ENCODE data around the gene SULT1C3. TPM values are rescaled to one million over a fixed set of nuclear protein-coding genes. Genes with fewer than 3 reads are reported as not detected.

The SULT1C3 gene
- total and polyA plus RNA-seq, 2 of the 8 experiments (the other 6 are each of a cell fraction or from before 2014, with no cell fraction given), result not detected

DNA sequence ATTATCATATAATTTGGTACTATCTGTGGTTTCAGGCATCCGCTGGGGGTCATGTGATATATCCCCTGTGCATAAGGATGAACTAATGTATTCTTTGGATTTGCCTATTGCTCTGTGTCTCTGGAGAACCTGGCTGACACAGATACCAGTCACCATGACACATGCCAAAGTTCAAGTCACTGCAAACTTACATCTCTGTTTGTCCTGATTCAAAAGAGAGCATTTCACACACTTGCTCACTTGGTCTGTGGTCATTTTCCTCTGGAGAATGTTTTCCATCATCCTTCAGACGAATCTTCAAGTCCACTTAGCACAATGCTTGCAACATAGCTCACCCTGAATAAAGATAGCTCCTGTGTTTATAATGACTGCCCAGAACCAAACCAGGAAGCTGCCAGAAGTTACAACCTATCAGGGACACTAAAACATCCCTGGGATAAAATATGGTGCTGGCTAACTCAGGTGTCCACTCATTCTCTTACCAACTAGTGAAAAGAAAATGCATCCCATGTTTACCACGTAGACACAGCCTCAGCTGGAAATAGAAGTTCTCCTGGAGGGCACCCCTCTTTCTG, 18.1 kb downstream of the SULT1C3 start:
- Histone ChIP-seq H2BK5ac (ENCODE audit: low read depth, low read length) (no peak overlapping the region), H2BK15ac (ENCODE audit: low read length) (no peak overlapping the region), H3K9ac (replicated peaks in 1 of 4; ENCODE audit: extremely low read depth in 1 of 4, low read depth in 3 of 4, low read length in 3 of 4) (no peak overlapping the region), H3K79me1 (ENCODE audit: low read depth, low read length) (no peaks in the 10 kb centered on the region), H2BK20ac (ENCODE audit: low read length) (no peak overlapping the region), H3K4me2 (ENCODE audit: insufficient read depth in 1 of 2, low read depth in 2 of 2, low read length in 2 of 2) (no peak overlapping the region), H2AFZ (ENCODE audit: low read length) (no peak overlapping the region), H4K91ac (replicated peaks; ENCODE audit: insufficient read length, low read length) (no peak overlapping the region), H3K27ac (ENCODE audit: low read depth, low read length) (no peak overlapping the region), H3K79me2 (ENCODE audit: control insufficient read depth in 1 of 2, insufficient read depth in 2 of 2, low read length in 2 of 2) (no peaks in the 10 kb centered on the region), H3K4ac (replicated peaks; ENCODE audit: insufficient read length, low read depth, low read length) (no peak overlapping the region), H4K5ac (ENCODE audit: insufficient read length, low read depth, low read length) (no peak overlapping the region), H3K56ac (replicated peaks; ENCODE audit: insufficient read length, low read depth, low read length) (no peak overlapping the region), H3K27me3 (replicated peaks in 1 of 4; ENCODE audit: control insufficient read depth in 3 of 4, extremely low read depth in 1 of 4, insufficient read depth in 3 of 4, low read length in 3 of 4) (no peaks in the 10 kb centered on the region), H2BK120ac (replicated peaks; ENCODE audit: low read depth, low read length) (no peak overlapping the region), H2AK5ac (ENCODE audit: low read depth, low read length) (no peak overlapping the region), H3K23ac (ENCODE audit: insufficient read length) (no peak overlapping the region), H3K18ac (ENCODE audit: extremely low read depth, low read length) (no peak overlapping the region), H2BK12ac (ENCODE audit: low read depth, low read length) (no peak overlapping the region), H3K4me3 (ENCODE audit: extremely low read depth in 1 of 4, insufficient read depth in 2 of 4, low read depth in 3 of 4, low read length in 4 of 4) (no peak overlapping the region), H3K36me3 (ENCODE audit: control insufficient read depth in 2 of 4, insufficient read depth in 4 of 4, low read length in 3 of 4) (no peaks in the 10 kb centered on the region), H3K9me3 (ENCODE audit: insufficient read depth in 2 of 2, low read depth in 1 of 2, low read length in 1 of 2) (peaks cover 0 to 6% of the 10 kb centered on the region in 2 experiments; a peak in 2 of 4 replicates), H4K8ac (ENCODE audit: extremely low read depth, insufficient read depth, low read length) (no peak overlapping the region), H3K14ac (ENCODE audit: insufficient read length) (no peak overlapping the region), H4K20me1 (replicated peaks in 1 of 2; ENCODE audit: control insufficient read depth in 1 of 2, insufficient read depth in 2 of 2, low read length in 2 of 2) (no peaks in the 10 kb centered on the region), H3K4me1 (replicated peaks in 1 of 4; ENCODE audit: control insufficient read depth in 3 of 4, insufficient read depth in 4 of 4, low read length in 3 of 4) (no peaks in the 10 kb centered on the region), H3K23me2 (ENCODE audit: low read depth, low read length) (no peaks in the 10 kb centered on the region)
- FAIRE-seq (no peak), DNase-seq (ENCODE audit: low read depth in 1 of 2, low spot score in 2 of 2) (no peak)
- CTCF ChIA-PET (ENCODE audit: partially characterized antibody), result no interaction called here
- POLR2A ChIA-PET (ENCODE audit: partially characterized antibody), result no interaction called here
- 78% methylated on average over 3 of the region's 3 CpGs; no CpG with 5 or more reads in 1 of the 2 experiments for WGBS, 2 experiments (ENCODE audit: extremely low coverage in 1 of 2, insufficient coverage in 1 of 2, insufficient read length in 1 of 2, insufficient replicate concordance in 2 of 2, low coverage in 1 of 2, low lambda C conversion rate in 2 of 2, missing lambda C conversion rate in 1 of 2)
- no peak for TF ChIP-seq RNF2 (IDR thresholded peaks at IDR 0.05; ENCODE audit: borderline replicate concordance, low read depth, low read length, missing control alignments, poor library complexity, severe bottlenecking)
- TF ChIP-seq SRF (IDR thresholded peaks at IDR 0.05; ENCODE audit: low read depth, low read length), result no peak
- no peak for TF ChIP-seq RXRA (IDR thresholded peaks at IDR 0.05; ENCODE audit: insufficient read depth, low read depth, low read length)
- TF ChIP-seq, protein P1, sequence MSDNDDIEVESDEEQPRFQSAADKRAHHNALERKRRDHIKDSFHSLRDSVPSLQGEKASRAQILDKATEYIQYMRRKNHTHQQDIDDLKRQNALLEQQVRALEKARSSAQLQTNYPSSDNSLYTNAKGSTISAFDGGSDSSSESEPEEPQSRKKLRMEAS (IDR thresholded peaks at IDR 0.05), result no peak
- TF ChIP-seq POLR2A (IDR thresholded peaks at IDR 0.05; ENCODE audit: control extremely low read depth in 1 of 2, low read depth in 2 of 2, low read length in 2 of 2), result no peak
- no peak for TF ChIP-seq CBX5 (IDR thresholded peaks at IDR 0.05; ENCODE audit: low read depth, low read length)
- no peak for TF ChIP-seq TAF7 (optimal IDR thresholded peaks at IDR 0.05; ENCODE audit: borderline replicate concordance, low read depth, low read length)
- no peak for TF ChIP-seq ASH2L (IDR thresholded peaks at IDR 0.05; ENCODE audit: low read length)
- no peak for TF ChIP-seq CHD2 (IDR thresholded peaks at IDR 0.05; ENCODE audit: low read length)
- TF ChIP-seq GABPA (IDR thresholded peaks at IDR 0.05; ENCODE audit: borderline replicate concordance, insufficient read depth, low read length), result no peak
- TF ChIP-seq, protein P2, sequence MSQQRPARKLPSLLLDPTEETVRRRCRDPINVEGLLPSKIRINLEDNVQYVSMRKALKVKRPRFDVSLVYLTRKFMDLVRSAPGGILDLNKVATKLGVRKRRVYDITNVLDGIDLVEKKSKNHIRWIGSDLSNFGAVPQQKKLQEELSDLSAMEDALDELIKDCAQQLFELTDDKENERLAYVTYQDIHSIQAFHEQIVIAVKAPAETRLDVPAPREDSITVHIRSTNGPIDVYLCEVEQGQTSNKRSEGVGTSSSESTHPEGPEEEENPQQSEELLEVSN (IDR thresholded peaks at IDR 0.05), result no peak
- TF ChIP-seq SIN3A (conservative IDR thresholded peaks at IDR 0.05 in 1 of 2, IDR thresholded peaks at IDR 0.05 in 1 of 2; ENCODE audit: low read depth in 1 of 2, low read length in 2 of 2), result no peak
- no peak for TF ChIP-seq TBP (IDR thresholded peaks at IDR 0.05; ENCODE audit: low read depth, low read length)

All from H1 (cell line).